ENCODE data around the gene PRR18. TPM values are rescaled to one million over a fixed set of nuclear protein-coding genes. Genes with fewer than 3 reads are reported as not detected.

PRR18 gene
- total RNA-seq, 1 donor from 2014 or later: 0.80 TPM

- peaks cover 6% of the 10 kb centered on the region for H3K9me3 Mint-ChIP-seq
- H3K27me3 Mint-ChIP-seq: no peaks in the 10 kb centered on the region
- H3K27ac Mint-ChIP-seq: no peak overlapping the region
- no peak for DNase-seq (ENCODE audit: extremely low spot score, unreplicated experiment)
- TF ChIP-seq CTCF (conservative IDR thresholded peaks at IDR 0.05): no peak
- H3K4me3 Mint-ChIP-seq: peak overlapping the region; percentile 76
- H3K36me3 Mint-ChIP-seq: no peaks in the 10 kb centered on the region
- peaks cover 6% of the 10 kb centered on the region for H3K4me1 Mint-ChIP-seq (ENCODE audit: unreplicated experiment)
These were observed 36.0 kb upstream of the PRR18 start for GRCh38 chr6:166344240-166344639.

GRCh38 chr6:166343150-166343487 is 34.9 kb upstream of the PRR18 start:
- peak overlapping the region; percentile 84 for H3K27ac Mint-ChIP-seq
- peak overlapping the region; percentile 93 for H3K4me3 Mint-ChIP-seq
- DNase-seq (ENCODE audit: extremely low spot score, unreplicated experiment): no peak
- peaks cover 2% of the 10 kb centered on the region for H3K9me3 Mint-ChIP-seq
- TF ChIP-seq CTCF (conservative IDR thresholded peaks at IDR 0.05): no peak
- no peaks in the 10 kb centered on the region for H3K27me3 Mint-ChIP-seq
- H3K4me1 Mint-ChIP-seq (ENCODE audit: unreplicated experiment): peaks cover 6% of the 10 kb centered on the region
- H3K36me3 Mint-ChIP-seq: peaks cover 3% of the 10 kb centered on the region

- no peak for TF ChIP-seq CTCF (conservative IDR thresholded peaks at IDR 0.05)
- Mint-ChIP-seq H3K4me1 (ENCODE audit: unreplicated experiment) (peaks cover 6% of the 10 kb centered on the region), H3K4me3 (peak within 1 kb of the TSS; percentile 93), H3K9me3 (no peaks in the 10 kb centered on the region), H3K27me3 (no peaks in the 10 kb centered on the region), H3K27ac (peak within 1 kb of the TSS; percentile 84), H3K36me3 (peaks cover 5% of the 10 kb centered on the region)
- peak; percentile 87 for DNase-seq (ENCODE audit: extremely low spot score, unreplicated experiment)
These were observed 34.4 kb upstream of the PRR18 start, which contains the start of gene SFT2D1 for GRCh38 chr6:166342349-166343149. TSS of gene SFT2D1 (minus strand) at chr6:166342545. CDS start at chr6:166342481, 64 bp downstream.

GRCh38 chr6:166341977-166342348 is 33.8 kb upstream of the PRR18 start:
- Mint-ChIP-seq H3K27ac (peak overlapping the region; percentile 74), H3K27me3 (no peaks in the 10 kb centered on the region), H3K9me3 (no peaks in the 10 kb centered on the region), H3K36me3 (peaks cover 9% of the 10 kb centered on the region), H3K4me1 (ENCODE audit: unreplicated experiment) (peaks cover 6% of the 10 kb centered on the region), H3K4me3 (peak overlapping the region; percentile 93)
- DNase-seq (ENCODE audit: extremely low spot score, unreplicated experiment): no peak
- no peak for TF ChIP-seq CTCF (conservative IDR thresholded peaks at IDR 0.05)

GRCh38 chr6:166341464-166341863 is 33.3 kb upstream of the PRR18 start:
- no peak for TF ChIP-seq CTCF (conservative IDR thresholded peaks at IDR 0.05)
- DNase-seq (ENCODE audit: extremely low spot score, unreplicated experiment): no peak
- no peaks in the 10 kb centered on the region for H3K9me3 Mint-ChIP-seq
- H3K4me1 Mint-ChIP-seq (ENCODE audit: unreplicated experiment): peaks cover 6% of the 10 kb centered on the region
- H3K4me3 Mint-ChIP-seq: peak overlapping the region; percentile 93
- no peaks in the 10 kb centered on the region for H3K27me3 Mint-ChIP-seq
- H3K36me3 Mint-ChIP-seq: peaks cover 9% of the 10 kb centered on the region
- H3K27ac Mint-ChIP-seq: peak overlapping the region; percentile 74
